ENCODE data around the gene FSTL3. TPM values are rescaled to one million over a fixed set of nuclear protein-coding genes. Genes with fewer than 3 reads are reported as not detected.

The FSTL3 gene
- total and polyA plus RNA-seq, 2 of the 13 experiments (the other 11 are each of a cell fraction or from before 2014, with no cell fraction given), result 13.5 to 15.6 TPM

DNA sequence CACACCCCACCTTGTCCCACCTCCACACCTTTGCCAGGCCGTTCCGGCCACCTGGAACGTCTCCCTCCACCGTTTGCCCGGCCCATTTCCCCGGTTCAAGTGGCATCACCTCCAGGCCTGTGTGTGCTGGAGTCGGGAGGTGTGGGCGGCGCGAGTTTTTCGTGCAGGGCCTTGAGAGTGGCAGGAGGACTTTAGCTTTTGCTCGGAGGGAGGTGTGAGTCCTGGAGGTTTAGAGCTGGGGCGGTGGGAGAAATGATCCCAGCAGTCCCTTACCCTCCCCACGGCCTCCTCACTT is 28.2 kb downstream of the FSTL3 start (continued):
- no peak for TF ChIP-seq NR2C2 (CRISPR knock-in tag; IDR thresholded peaks at IDR 0.05; ENCODE audit: borderline replicate concordance)
- no peak for TF ChIP-seq DNMT1 (CRISPR knock-in tag; IDR thresholded peaks at IDR 0.05)
- TF ChIP-seq, protein P1, sequence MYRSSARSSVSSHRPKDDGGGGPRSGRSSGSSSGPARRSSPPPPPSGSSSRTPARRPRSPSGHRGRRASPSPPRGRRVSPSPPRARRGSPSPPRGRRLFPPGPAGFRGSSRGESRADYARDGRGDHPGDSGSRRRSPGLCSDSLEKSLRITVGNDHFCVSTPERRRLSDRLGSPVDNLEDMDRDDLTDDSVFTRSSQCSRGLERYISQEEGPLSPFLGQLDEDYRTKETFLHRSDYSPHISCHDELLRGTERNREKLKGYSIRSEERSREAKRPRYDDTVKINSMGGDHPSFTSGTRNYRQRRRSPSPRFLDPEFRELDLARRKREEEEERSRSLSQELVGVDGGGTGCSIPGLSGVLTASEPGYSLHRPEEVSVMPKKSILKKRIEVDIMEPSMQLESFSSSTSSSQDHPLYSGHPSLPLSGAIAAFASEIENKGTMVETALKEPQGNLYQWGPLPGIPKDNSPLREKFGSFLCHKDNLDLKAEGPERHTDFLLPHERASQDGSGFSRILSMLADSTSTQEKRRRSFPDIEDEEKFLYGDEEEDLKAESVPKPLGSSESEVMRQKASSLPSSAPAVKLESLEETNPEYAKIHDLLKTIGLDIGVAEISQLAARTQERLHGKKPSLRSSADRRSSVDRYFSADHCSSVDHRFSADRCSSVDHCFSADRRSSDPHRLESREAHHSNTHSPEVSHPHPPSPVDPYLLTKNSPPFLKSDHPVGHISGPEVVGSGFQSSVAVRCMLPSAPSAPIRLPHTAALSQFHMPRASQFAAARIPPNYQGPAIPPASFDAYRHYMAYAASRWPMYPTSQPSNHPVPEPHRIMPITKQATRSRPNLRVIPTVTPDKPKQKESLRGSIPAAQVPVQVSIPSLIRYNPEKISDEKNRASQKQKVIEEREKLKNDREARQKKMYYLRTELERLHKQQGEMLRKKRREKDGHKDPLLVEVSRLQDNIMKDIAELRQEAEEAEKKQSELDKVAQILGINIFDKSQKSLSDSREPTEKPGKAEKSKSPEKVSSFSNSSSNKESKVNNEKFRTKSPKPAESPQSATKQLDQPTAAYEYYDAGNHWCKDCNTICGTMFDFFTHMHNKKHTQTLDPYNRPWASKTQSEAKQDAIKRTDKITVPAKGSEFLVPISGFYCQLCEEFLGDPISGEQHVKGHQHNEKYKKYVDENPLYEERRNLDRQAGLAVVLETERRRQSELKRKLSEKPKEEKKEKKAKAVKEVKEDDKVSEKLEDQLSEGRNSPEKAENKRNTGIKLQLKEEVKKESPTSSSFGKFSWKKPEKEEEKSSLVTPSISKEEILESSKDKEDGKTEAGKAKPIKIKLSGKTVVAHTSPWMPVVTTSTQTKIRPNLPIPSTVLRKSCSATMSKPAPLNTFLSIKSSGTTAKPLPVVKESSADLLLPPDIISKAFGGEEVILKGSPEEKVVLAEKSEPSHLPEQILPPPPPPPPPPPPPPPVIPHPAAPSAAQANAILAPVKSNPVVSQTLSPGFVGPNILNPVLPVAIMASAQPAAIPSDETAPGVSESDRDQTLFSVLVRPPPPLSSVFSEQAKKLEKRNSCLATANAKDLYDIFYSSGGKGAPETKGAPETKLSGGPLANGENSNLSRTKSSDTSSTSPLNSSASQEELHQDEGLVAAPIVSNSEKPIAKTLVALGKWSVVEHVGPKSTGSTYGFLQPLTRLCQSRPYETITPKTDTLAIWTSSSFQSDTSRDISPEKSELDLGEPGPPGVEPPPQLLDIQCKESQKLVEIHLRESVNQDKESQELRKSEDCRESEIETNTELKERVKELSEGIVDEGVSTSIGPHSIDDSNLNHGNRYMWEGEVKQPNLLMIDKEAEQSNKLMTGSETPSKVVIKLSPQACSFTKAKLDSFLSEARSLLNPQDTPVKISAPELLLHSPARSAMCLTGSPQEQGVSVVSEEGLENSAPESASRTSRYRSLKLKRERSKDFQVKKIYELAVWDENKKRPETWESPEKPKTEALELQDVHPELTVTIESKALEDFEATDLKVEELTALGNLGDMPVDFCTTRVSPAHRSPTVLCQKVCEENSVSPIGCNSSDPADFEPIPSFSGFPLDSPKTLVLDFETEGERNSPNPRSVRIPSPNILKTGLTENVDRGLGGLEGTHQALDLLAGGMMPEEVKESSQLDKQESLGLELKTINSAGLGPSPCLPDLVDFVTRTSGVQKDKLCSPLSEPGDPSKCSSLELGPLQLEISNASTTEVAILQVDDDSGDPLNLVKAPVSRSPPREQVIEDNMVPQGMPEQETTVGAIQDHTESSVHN (CRISPR knock-in tag; IDR thresholded peaks at IDR 0.05), result no peak; the same call in 1 of the 2 replicates
- TF ChIP-seq STAT5B (CRISPR knock-in tag; IDR thresholded peaks at IDR 0.05), result no peak

Data from HepG2 (cell line).